Panc1 (cell line): ENCODE measurements around the gene NEK6. TPM values are rescaled to one million over a fixed set of nuclear protein-coding genes. Genes with fewer than 3 reads are reported as not detected.

Source experiments
- ATAC-seq: fragments of 200-7000 bp; cut with Tn5 transposase; 2 replicates; pipeline ENCODE4 v1.9.1; 2020; ENCODE audit warnings: mild to moderate bottlenecking, moderate library complexity
- BruUV-seq: library from RNA; stranded (reverse); fragments of 400-500 nt; replicated peaks from 2 replicates; lab custom pipeline; 2021; lab: Mats Ljungman, UMichigan
- CTCF ChIA-PET: fragments of 300-600 bp; sonication (Branson Sonifier 250); formaldehyde crosslinking; loops from one replicate; lab custom pipeline; 2022; ENCODE audit warnings: antibody characterized with exemption; lab: Charles Lee
- POLR2A ChIA-PET: fragments of 300-600 bp; sonication (Branson Sonifier 250); formaldehyde crosslinking; loops from one replicate; lab custom pipeline; 2022; ENCODE audit warnings: antibody characterized with exemption; lab: Charles Lee
- DNase-seq: peaks from one replicate; pipeline ENCODE4 v3.0.0-alpha.2; 2010; ENCODE audit warnings: low read depth, low spot score
- H3K27ac ChIP-seq: 2 replicates; pipeline ENCODE4 v1.5.1; 2011; ENCODE audit warnings: mild to moderate bottlenecking, low read length, inconsistent platforms
- H3K27me3 ChIP-seq: fragments of 200-500 bp; sonication (Bioruptor generic); 2 replicates; pipeline ENCODE4 v1.6.0; 2014; ENCODE audit warnings: low read length, inconsistent platforms; ENCODE audit not compliant: control insufficient read depth, insufficient read depth
- H3K36me3 ChIP-seq: fragments of 200-500 bp; sonication (Bioruptor generic); 2 replicates; pipeline ENCODE4 v1.5.1; 2014; ENCODE audit warnings: inconsistent platforms, mild to moderate bottlenecking, low read length, moderate library complexity; ENCODE audit not compliant: control insufficient read depth, insufficient read depth
- H3K4me1 ChIP-seq: 2 replicates; pipeline ENCODE4 v1.5.1; 2011; ENCODE audit warnings: inconsistent platforms, mild to moderate bottlenecking, low read length, moderate library complexity; ENCODE audit not compliant: control insufficient read depth, insufficient read depth
- H3K4me3 ChIP-seq, 2 experiments: 2 replicates each; pipeline ENCODE4 v1.5.1; 2011 to 2012; ENCODE audit warnings: low read depth in 2 of 2, low read length in 2 of 2, mild to moderate bottlenecking in 2 of 2, inconsistent platforms in 1 of 2, moderate library complexity in 1 of 2
- H3K9me3 ChIP-seq: fragments of 200-500 bp; sonication (Bioruptor generic); 2 replicates; pipeline ENCODE4 v1.5.1; 2014; ENCODE audit warnings: low read depth, mild to moderate bottlenecking, inconsistent platforms, low read length, moderate library complexity; ENCODE audit not compliant: control insufficient read depth, insufficient read depth
- POLR2AphosphoS5 ChIP-seq: IDR thresholded peaks from 2 replicates; pipeline ENCODE4 v1.6.1; 2012; ENCODE audit warnings: mild to moderate bottlenecking, low read depth, low read length, moderate library complexity
- SIN3A ChIP-seq: IDR thresholded peaks from 2 replicates; pipeline ENCODE4 v1.6.1; 2012; ENCODE audit warnings: low read depth, mild to moderate bottlenecking, low read length, moderate library complexity, borderline replicate concordance; ENCODE audit not compliant: insufficient read depth
- TCF7L2 ChIP-seq: IDR thresholded peaks from 2 replicates; pipeline ENCODE4 v1.6.1; 2011; ENCODE audit warnings: mild to moderate bottlenecking, low read depth, low read length, inconsistent platforms
- in situ Hi-C: cut with HindIII; loops from 2 replicates; pipeline ENCODE4 v1.10.0; 2016; ENCODE audit warnings: low sequenced_read_pairs, low pct_unique_long_range_greater_than_20kb
- intact Hi-C: fragments of 100-400 bp; cut with micrococcal nuclease; formaldehyde crosslinking; loops from one replicate; pipeline ENCODE4 v1.10.0; 2022; ENCODE audit not compliant: unreplicated experiment
- total RNA-seq: library from RNA; stranded (reverse); gene quantifications from one replicate; pipeline ENCODE4 v1.2.1, GENCODE V29; 2021; ENCODE audit not compliant: unreplicated experiment
- TF ChIP-seq, protein P1 (sequence below), 2 experiments: IDR thresholded peaks; 2 replicates each; pipeline ENCODE4 v1.6.1; 2011 to 2012; ENCODE audit warnings: low read depth in 2 of 2, control low read depth in 1 of 2, low read length in 1 of 2, mild to moderate bottlenecking in 1 of 2, moderate library complexity in 1 of 2; ENCODE audit not compliant: insufficient read depth in 1 of 2
- TF ChIP-seq, protein P2 (sequence below): fragments of 450-650 bp; IDR thresholded peaks from 2 replicates; pipeline ENCODE4 v1.5.1; 2017; ENCODE audit warnings: mild to moderate bottlenecking

The NEK6 gene
- total RNA-seq, 1 experiment from 2014 or later: 56.3 TPM

DNA sequence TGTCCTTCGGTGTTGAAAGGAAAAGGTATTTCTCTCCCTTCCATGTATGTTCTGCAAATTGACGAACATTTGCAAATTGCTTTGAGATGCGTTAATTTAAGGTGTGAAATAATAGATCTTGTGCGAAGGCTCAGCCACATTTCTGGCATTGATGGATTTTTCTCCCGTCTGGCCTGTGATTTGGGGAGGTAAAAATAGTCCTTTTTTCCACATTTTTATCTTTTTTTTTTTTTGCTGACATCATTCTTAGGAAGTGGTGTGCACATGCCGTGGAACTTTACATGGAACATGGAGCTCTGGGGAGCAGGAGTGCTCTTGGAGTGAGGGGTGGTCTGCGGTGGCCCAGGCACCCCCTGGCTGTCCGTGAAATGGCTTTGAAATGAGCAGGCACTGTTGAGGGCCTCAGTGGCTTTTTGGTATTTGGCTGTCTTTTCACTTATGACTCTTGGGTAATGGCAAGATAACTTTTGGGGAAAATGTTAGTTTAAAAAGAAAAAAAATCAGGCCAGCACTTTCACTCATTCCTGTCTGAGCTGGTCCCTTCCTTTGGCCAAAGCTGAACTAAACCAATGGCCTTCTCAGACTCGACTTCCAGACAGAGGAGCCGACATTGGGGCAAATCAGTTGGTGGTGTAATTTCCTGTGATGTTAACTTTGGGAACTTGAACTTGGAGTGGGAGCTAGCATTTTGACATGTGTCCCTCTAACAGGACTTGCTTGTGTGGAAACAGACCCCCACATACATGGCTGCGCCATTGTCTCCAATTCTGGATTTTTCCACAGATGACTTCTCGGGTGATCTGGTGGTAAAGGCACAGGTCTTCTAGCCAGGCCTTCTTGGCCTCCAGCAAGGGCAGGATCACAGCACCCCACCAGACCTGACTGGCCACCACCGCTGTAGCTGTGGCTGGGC, 4.2 kb downstream of the NEK6 start:
- no peaks in the 10 kb centered on the region for H3K27me3 ChIP-seq
- H3K36me3 ChIP-seq: no peaks in the 10 kb centered on the region
- ChIA-PET CTCF (no interaction called here), POLR2A (interaction anchor here (0.6 kb wide), 1 partner anchor 20 kb away, joined by 3 read pairs; no protein-coding TSS in a partner anchor)
- BruUV-seq: TSS peak; percentile 26
- TF ChIP-seq TCF7L2 (no peak), POLR2AphosphoS5 (no peak), SIN3A (no peak)
- TF ChIP-seq, protein P1, sequence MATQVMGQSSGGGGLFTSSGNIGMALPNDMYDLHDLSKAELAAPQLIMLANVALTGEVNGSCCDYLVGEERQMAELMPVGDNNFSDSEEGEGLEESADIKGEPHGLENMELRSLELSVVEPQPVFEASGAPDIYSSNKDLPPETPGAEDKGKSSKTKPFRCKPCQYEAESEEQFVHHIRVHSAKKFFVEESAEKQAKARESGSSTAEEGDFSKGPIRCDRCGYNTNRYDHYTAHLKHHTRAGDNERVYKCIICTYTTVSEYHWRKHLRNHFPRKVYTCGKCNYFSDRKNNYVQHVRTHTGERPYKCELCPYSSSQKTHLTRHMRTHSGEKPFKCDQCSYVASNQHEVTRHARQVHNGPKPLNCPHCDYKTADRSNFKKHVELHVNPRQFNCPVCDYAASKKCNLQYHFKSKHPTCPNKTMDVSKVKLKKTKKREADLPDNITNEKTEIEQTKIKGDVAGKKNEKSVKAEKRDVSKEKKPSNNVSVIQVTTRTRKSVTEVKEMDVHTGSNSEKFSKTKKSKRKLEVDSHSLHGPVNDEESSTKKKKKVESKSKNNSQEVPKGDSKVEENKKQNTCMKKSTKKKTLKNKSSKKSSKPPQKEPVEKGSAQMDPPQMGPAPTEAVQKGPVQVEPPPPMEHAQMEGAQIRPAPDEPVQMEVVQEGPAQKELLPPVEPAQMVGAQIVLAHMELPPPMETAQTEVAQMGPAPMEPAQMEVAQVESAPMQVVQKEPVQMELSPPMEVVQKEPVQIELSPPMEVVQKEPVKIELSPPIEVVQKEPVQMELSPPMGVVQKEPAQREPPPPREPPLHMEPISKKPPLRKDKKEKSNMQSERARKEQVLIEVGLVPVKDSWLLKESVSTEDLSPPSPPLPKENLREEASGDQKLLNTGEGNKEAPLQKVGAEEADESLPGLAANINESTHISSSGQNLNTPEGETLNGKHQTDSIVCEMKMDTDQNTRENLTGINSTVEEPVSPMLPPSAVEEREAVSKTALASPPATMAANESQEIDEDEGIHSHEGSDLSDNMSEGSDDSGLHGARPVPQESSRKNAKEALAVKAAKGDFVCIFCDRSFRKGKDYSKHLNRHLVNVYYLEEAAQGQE (IDR thresholded peaks at IDR 0.05; ENCODE audit: insufficient read depth in 1 of 2, low read depth in 2 of 2, low read length in 1 of 2): no peak
- TF ChIP-seq, protein P2, sequence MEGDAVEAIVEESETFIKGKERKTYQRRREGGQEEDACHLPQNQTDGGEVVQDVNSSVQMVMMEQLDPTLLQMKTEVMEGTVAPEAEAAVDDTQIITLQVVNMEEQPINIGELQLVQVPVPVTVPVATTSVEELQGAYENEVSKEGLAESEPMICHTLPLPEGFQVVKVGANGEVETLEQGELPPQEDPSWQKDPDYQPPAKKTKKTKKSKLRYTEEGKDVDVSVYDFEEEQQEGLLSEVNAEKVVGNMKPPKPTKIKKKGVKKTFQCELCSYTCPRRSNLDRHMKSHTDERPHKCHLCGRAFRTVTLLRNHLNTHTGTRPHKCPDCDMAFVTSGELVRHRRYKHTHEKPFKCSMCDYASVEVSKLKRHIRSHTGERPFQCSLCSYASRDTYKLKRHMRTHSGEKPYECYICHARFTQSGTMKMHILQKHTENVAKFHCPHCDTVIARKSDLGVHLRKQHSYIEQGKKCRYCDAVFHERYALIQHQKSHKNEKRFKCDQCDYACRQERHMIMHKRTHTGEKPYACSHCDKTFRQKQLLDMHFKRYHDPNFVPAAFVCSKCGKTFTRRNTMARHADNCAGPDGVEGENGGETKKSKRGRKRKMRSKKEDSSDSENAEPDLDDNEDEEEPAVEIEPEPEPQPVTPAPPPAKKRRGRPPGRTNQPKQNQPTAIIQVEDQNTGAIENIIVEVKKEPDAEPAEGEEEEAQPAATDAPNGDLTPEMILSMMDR: no peak
- in situ Hi-C loops (no loop called here), intact Hi-C loops (loop anchor here (5.0 kb wide), 1 partner anchor 135 kb away; no protein-coding TSS in a partner anchor)
- no peak for ATAC-seq
- peaks cover 65% of the 10 kb centered on the region for H3K4me1 ChIP-seq
- no peak for DNase-seq
- H3K9me3 ChIP-seq: no peaks in the 10 kb centered on the region
- peak overlapping the region; percentile 98 for H3K27ac ChIP-seq
- H3K4me3 ChIP-seq: peak overlapping the region; percentile 14 to 44

DNA sequence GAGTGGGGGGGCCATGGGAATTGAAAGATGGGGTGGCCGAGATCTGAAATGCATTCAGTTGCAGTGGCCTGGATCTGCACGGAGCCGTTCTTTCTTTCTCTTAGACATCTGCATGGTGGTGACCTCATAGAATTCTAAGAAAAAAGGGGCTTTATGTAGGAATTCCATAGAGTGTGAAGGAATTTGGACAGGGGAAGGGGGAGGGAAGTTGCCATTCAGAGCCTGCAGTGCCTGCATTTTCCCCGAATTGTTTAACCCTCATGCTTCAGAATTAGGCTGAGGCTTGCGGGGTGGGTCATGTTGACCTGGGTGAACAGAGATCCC, 4.9 kb downstream of the NEK6 start:
- TF ChIP-seq, protein P2: no peak
- no peak for TF ChIP-seq TCF7L2
- TF ChIP-seq, protein P1 (IDR thresholded peaks at IDR 0.05; ENCODE audit: insufficient read depth in 1 of 2, low read depth in 2 of 2, low read length in 1 of 2): no peak
- TF ChIP-seq SIN3A: no peak
- TF ChIP-seq POLR2AphosphoS5: no peak
- in situ Hi-C loops (no loop called here), intact Hi-C loops (loop anchor here (5.0 kb wide), 1 partner anchor 135 kb away; no protein-coding TSS in a partner anchor)
- DNase-seq: no peak
- Histone ChIP-seq H3K27me3 (no peaks in the 10 kb centered on the region), H3K4me3 (0 out of 4 replicates have a peak overlapping the region, but pooled peaks of 1 of the 2 experiments have one; percentile 4), H3K9me3 (no peaks in the 10 kb centered on the region), H3K27ac (peak overlapping the region; percentile 98), H3K36me3 (no peaks in the 10 kb centered on the region), H3K4me1 (peaks cover 66% of the 10 kb centered on the region)
- CTCF ChIA-PET: no interaction called here
- POLR2A ChIA-PET: no interaction called here
- ATAC-seq: no peak
- no TSS peak for BruUV-seq
